Measurements from ENCODE around the gene PDE4D. TPM values are rescaled to one million over a fixed set of nuclear protein-coding genes. Genes with fewer than 3 reads are reported as not detected.

Gene PDE4D
- total and polyA plus RNA-seq, 2 experiments from 2014 or later: 21.9 to 54.2 TPM

DNA sequence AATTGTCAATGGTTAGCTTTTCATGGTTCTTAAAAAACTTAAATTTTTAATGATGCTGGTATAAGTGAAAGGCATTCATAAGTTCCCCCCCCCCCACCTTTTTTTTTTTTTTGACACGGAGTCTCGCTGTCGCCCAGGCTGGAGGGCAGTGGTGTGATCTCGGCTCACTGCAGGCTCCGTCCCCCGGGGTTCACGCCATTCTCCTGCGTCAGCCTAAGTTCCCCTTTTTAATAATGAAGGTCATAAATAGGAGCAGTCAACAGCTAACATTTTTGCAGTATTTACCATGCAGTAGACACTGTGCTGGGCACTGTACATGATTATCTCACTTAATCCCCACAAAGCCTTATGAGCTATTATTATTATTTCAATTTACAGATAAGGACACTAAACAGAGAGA lies 556.3 kb downstream of the PDE4D start:
- Histone ChIP-seq H3K27me3 (no peaks in the 10 kb centered on the region), H3K4me1 (ENCODE audit: low read depth) (peaks cover 17% of the 10 kb centered on the region), H3K27ac (no peak overlapping the region), H3K36me3 (no peaks in the 10 kb centered on the region), H3K9me3 (ENCODE audit: low read depth) (no peaks in the 10 kb centered on the region), H3K4me3 (no peak overlapping the region)
- TF ChIP-seq CTCF (IDR thresholded peaks at IDR 0.05; ENCODE audit: low read depth, low read length): no peak
- DNase-seq (ENCODE audit: low read depth in 1 of 2, low spot score in 1 of 2): no peak

- Histone ChIP-seq H3K27ac (no peak overlapping the region), H3K9me3 (ENCODE audit: low read depth) (no peaks in the 10 kb centered on the region), H3K27me3 (no peaks in the 10 kb centered on the region), H3K4me1 (ENCODE audit: low read depth) (peaks cover 15% of the 10 kb centered on the region), H3K36me3 (no peaks in the 10 kb centered on the region), H3K4me3 (no peak overlapping the region)
- no peak for DNase-seq (ENCODE audit: low read depth in 1 of 2, low spot score in 1 of 2)
- TF ChIP-seq CTCF (IDR thresholded peaks at IDR 0.05; ENCODE audit: low read depth, low read length): peak; percentile 15
These were observed 558.0 kb downstream of the PDE4D start for GRCh38 chr5:59335544-59335943.

DNA sequence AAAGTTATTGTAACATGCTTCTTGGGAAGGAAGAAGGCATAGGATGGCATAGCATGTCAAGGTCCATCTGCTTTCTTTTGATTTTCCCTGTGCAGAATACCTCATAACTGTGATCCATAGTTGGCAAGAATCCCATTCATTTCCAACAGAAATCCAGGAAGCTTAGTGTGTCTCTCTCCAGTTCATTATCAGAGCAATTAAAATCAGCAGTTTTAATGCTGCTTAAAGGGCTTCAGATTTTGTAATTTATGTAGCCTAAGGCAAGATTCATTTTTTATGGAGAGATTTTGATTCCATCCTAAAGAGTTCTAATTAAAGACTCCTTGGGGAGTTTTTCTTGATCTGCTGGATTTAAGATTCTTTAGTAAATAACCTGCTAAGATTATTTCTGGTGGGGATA lies 560.1 kb downstream of the PDE4D start:
- H3K9me3 ChIP-seq (ENCODE audit: low read depth): no peaks in the 10 kb centered on the region
- H3K4me1 ChIP-seq (ENCODE audit: low read depth): peaks cover 15% of the 10 kb centered on the region
- DNase-seq (ENCODE audit: low read depth in 1 of 2, low spot score in 1 of 2): no peak
- no peak overlapping the region for H3K4me3 ChIP-seq
- TF ChIP-seq CTCF (IDR thresholded peaks at IDR 0.05; ENCODE audit: low read depth, low read length): no peak
- H3K36me3 ChIP-seq: no peaks in the 10 kb centered on the region
- no peaks in the 10 kb centered on the region for H3K27me3 ChIP-seq
- H3K27ac ChIP-seq: no peak overlapping the region

DNA sequence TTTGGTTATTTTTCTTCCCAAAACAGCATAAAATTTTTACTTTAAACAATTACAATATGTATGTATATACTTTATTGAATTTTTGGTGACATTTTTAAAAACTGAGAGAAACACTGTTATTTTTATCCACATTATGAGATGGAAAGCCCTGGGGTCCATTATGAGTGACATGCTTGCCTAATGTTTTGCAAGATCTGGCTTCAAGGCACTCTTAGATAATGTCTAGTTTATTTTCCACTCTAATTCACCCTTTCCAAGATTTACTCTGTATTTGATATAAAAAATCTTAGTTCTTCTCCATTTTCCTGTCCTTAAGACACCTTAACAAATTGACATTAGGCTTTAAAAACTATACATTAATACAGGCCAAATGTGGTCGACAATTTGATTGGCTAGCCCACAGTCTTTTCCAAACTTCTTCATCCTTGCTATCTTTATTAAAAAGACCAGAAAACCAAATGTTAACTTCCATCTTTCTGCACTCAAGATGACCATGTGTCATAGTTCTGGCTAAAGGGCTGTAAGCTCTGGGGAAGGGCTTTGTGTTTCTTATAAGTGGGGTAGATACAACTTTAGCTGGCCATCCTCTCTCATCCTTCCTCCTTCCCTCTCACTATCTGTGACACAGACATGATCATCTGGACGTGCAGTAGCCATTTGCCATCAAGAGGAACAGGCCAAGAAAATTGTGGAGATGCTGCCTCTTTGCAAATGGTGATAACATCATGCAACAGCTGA lies 561.1 kb downstream of the PDE4D start:
- no peak for DNase-seq (ENCODE audit: low read depth in 1 of 2, low spot score in 1 of 2)
- no peak overlapping the region for H3K4me3 ChIP-seq
- no peaks in the 10 kb centered on the region for H3K9me3 ChIP-seq (ENCODE audit: low read depth)
- no peak for TF ChIP-seq CTCF (IDR thresholded peaks at IDR 0.05; ENCODE audit: low read depth, low read length)
- no peaks in the 10 kb centered on the region for H3K36me3 ChIP-seq
- H3K27me3 ChIP-seq: no peaks in the 10 kb centered on the region
- peaks cover 25% of the 10 kb centered on the region for H3K4me1 ChIP-seq (ENCODE audit: low read depth)
- H3K27ac ChIP-seq: no peak overlapping the region

GRCh38 chr5:59330680-59331079 lies 562.8 kb downstream of the PDE4D start:
- TF ChIP-seq CTCF (IDR thresholded peaks at IDR 0.05; ENCODE audit: low read depth, low read length): no peak
- H3K27ac ChIP-seq: no peak overlapping the region
- no peak for DNase-seq (ENCODE audit: low read depth in 1 of 2, low spot score in 1 of 2)
- H3K36me3 ChIP-seq: no peaks in the 10 kb centered on the region
- H3K27me3 ChIP-seq: no peaks in the 10 kb centered on the region
- H3K4me1 ChIP-seq (ENCODE audit: low read depth): peaks cover 31% of the 10 kb centered on the region
- H3K4me3 ChIP-seq: no peak overlapping the region
- H3K9me3 ChIP-seq (ENCODE audit: low read depth): no peaks in the 10 kb centered on the region

All from cardiac muscle cell (in vitro differentiated cells and primary cell).